HepG2 (cell line): ENCODE results near the gene VAPB. TPM values are rescaled to one million over a fixed set of nuclear protein-coding genes. Genes with fewer than 3 reads are reported as not detected.

Experiments used
- ATAC-seq: fragments of 200-7000 bp; cut with Tn5 transposase; 3 replicates; pipeline ENCODE4 v1.9.1; 2020; ENCODE audit warnings: mild to moderate bottlenecking, moderate library complexity
- BruUV-seq: library from RNA; stranded (reverse); fragments of 400-500 nt; replicated peaks from 2 replicates; lab custom pipeline; 2021; lab: Mats Ljungman, UMichigan
- CTCF ChIA-PET: fragments of 300-600 bp; formaldehyde crosslinking; extraction: SDS; loops from one replicate; lab custom pipeline; 2021; ENCODE audit warnings: low total read pairs, inconsistent platforms, low intra/inter-chr PET ratio; lab: Yijun Ruan, JAX
- POLR2A ChIA-PET: fragments of 350-600 bp; sonication (Branson Sonifier 250); formaldehyde crosslinking; loops from one replicate; lab custom pipeline; 2020; ENCODE audit warnings: antibody characterized with exemption, inconsistent platforms; lab: Yijun Ruan, JAX
- DNase-seq: peaks from one replicate; pipeline ENCODE4 v3.0.0-alpha.2; 2015; ENCODE audit warnings: low spot score
- FAIRE-seq: peaks from 3 replicates; lab custom pipeline; 2011; peaks lifted over from hg19 to GRCh38; lab: Jason Lieb, UNC
- H2AFZ ChIP-seq: one replicate; pipeline ENCODE4 v1.6.1; 2011; ENCODE audit warnings: low read length, inconsistent platforms
- H3K27ac ChIP-seq: fragments of 300-600 bp; 3 replicates; pipeline ENCODE4 v1.8.0; 2011; ENCODE audit warnings: mixed run types, mild to moderate bottlenecking, mixed read lengths, low read length, inconsistent platforms; ENCODE audit not compliant: insufficient read depth; ENCODE audit errors: extremely low read length
- H3K27me3 ChIP-seq, 2 experiments: fragments of 200-600 bp in 1 of 2; 2 replicates in 1 of 2; 3 replicates in 1 of 2; pipeline versions ENCODE4 v1.6.0 to v1.8.0; 2011; ENCODE audit warnings: low read length in 2 of 2, mild to moderate bottlenecking in 2 of 2, moderate library complexity in 2 of 2, inconsistent platforms in 1 of 2; ENCODE audit not compliant: insufficient read depth in 2 of 2, control insufficient read depth in 1 of 2
- H3K36me3 ChIP-seq, 2 experiments: fragments of 200-600 bp in 1 of 2; replicated peaks in 1 of 2; 2 replicates in 1 of 2; 3 replicates in 1 of 2; pipeline versions ENCODE4 v1.5.1 to v1.8.0; 2011; ENCODE audit warnings: low read length in 2 of 2, inconsistent platforms in 1 of 2; ENCODE audit not compliant: insufficient read depth in 2 of 2, control insufficient read depth in 1 of 2
- H3K4me1 ChIP-seq: 2 replicates; pipeline ENCODE4 v1.5.1; 2012; ENCODE audit warnings: low read length, inconsistent platforms; ENCODE audit not compliant: insufficient read depth
- H3K4me2 ChIP-seq: 2 replicates; pipeline ENCODE4 v1.6.0; 2011; ENCODE audit warnings: low read depth, low read length, inconsistent platforms
- H3K4me3 ChIP-seq, 3 experiments: fragments of 200-600 bp in 1 of 3; sonication (generic), shearing (Covaris generic) in 1 of 3; replicated peaks in 1 of 3; 2 replicates each; pipeline ENCODE4 v1.5.1; 2011 to 2016; ENCODE audit warnings: low read length in 3 of 3, inconsistent platforms in 2 of 3, low read depth in 2 of 3, mild to moderate bottlenecking in 2 of 3, control low read depth in 1 of 3, mixed read lengths in 1 of 3; ENCODE audit not compliant: insufficient read depth in 1 of 3
- H3K79me2 ChIP-seq: one replicate; pipeline ENCODE4 v1.6.1; 2011; ENCODE audit warnings: low read length, inconsistent platforms; ENCODE audit not compliant: insufficient read depth
- H3K9ac ChIP-seq: 2 replicates; pipeline ENCODE4 v1.6.0; 2011; ENCODE audit warnings: mild to moderate bottlenecking, low read depth, low read length, inconsistent platforms; ENCODE audit not compliant: insufficient read depth
- H3K9me3 ChIP-seq: 2 replicates; pipeline ENCODE4 v1.5.1; 2012; ENCODE audit warnings: mild to moderate bottlenecking, low read length
- H4K20me1 ChIP-seq: 2 replicates; pipeline ENCODE4 v1.6.0; 2011; ENCODE audit warnings: inconsistent platforms, mild to moderate bottlenecking, low read length, moderate library complexity; ENCODE audit not compliant: insufficient read depth
- PHF20 ChIP-seq: sonication (generic); formaldehyde crosslinking; IDR thresholded peaks from 2 replicates; pipeline ENCODE4 v1.5.0; 2020; ENCODE audit warnings: mild to moderate bottlenecking, missing genetic modification reagents
- ZBTB40 ChIP-seq, 2 experiments: fragments of 450-650 bp in 1 of 2; sonication (generic) in 1 of 2; formaldehyde crosslinking in 1 of 2; IDR thresholded peaks; 2 replicates each; pipeline versions ENCODE4 v1.6.1 to v1.8.0; 2016 to 2022; ENCODE audit warnings: antibody characterized with exemption in 1 of 2, mild to moderate bottlenecking in 1 of 2, missing genetic modification reagents in 1 of 2
- ZNF331 ChIP-seq: sonication (generic); formaldehyde crosslinking; IDR thresholded peaks from 2 replicates; pipeline ENCODE4 v1.4.0; 2020; ENCODE audit warnings: missing genetic modification reagents
- WGBS: methylation state at CpG from one replicate; pipeline ENCODE4 v1.1.6; 2017; ENCODE audit warnings: low lambda C conversion rate; 5-methylcytosine and 5-hydroxymethylcytosine counted together
- in situ Hi-C: cut with HindIII; loops from 2 replicates; pipeline ENCODE4 v1.10.0; 2017; ENCODE audit warnings: low pct_unique_long_range_greater_than_20kb; ENCODE audit not compliant: extremely low pct_ligation_motif_present
- intact Hi-C: fragments of 100-400 bp; cut with micrococcal nuclease; formaldehyde crosslinking; loops from one replicate; pipeline ENCODE4 v1.10.0; 2022; ENCODE audit not compliant: unreplicated experiment
- polyA plus RNA-seq, 8 experiments: library from polyadenylated mRNA; depleted of rRNA in 3 of 8; stranded (reverse) in 7 of 8; unstranded in 1 of 8; fragments of >200 nt; fragmentation: Illumina TruSeq in 4 of 8; extraction: Trizol in 4 of 8; gene quantifications; 2 replicates each; pipeline versions ENCODE4 v1.2.1 to v1.2.3, GENCODE V29; 2011 to 2016; ENCODE audit warnings: low read depth in 4 of 8, missing spikeins in 1 of 8, mixed read lengths in 1 of 8; ENCODE audit not compliant: insufficient read depth in 1 of 8
- total RNA-seq, 5 experiments: library from RNA; depleted of rRNA; stranded (reverse); fragments of >200 nt; fragmentation: Illumina TruSeq; extraction: Trizol; gene quantifications; 2 replicates each; pipeline ENCODE4 v1.2.3, GENCODE V29; 2016; ENCODE audit warnings: low read depth in 1 of 5

Gene VAPB
- total and polyA plus RNA-seq, 2 of the 13 experiments (the other 11 are each of a cell fraction or from before 2014, with no cell fraction given) = 18.6 to 48.5 TPM

- H3K27ac ChIP-seq = no peak overlapping the region
- intact Hi-C loops (no loop called here), in situ Hi-C loops (no loop called here)
- no peak overlapping the region for H3K9ac ChIP-seq
- H4K20me1 ChIP-seq = no peaks in the 10 kb centered on the region
- H3K4me2 ChIP-seq = no peak overlapping the region
- FAIRE-seq (no peak), ATAC-seq (no peak), DNase-seq (no peak)
- no TSS peak for BruUV-seq
- H3K4me1 ChIP-seq = no peaks in the 10 kb centered on the region
- no peak overlapping the region for H3K4me3 ChIP-seq
- no peaks in the 10 kb centered on the region for H3K79me2 ChIP-seq
- POLR2A ChIA-PET = no interaction called here
- CTCF ChIA-PET = no interaction called here
- H2AFZ ChIP-seq = no peak overlapping the region
- TF ChIP-seq ZBTB40 (IDR thresholded peaks at IDR 0.05) (no peak), ZBTB40 (CRISPR knock-in tag; IDR thresholded peaks at IDR 0.05) (no peak), PHF20 (no peak), ZNF331 (CRISPR knock-in tag) (peak; percentile 99)
- H3K9me3 ChIP-seq = peaks cover 15% of the 10 kb centered on the region
- WGBS = 51% methylated on average over 4 of the region's 4 CpGs
- H3K27me3 ChIP-seq = peaks cover 0 to 17% of the 10 kb centered on the region in 2 experiments; a peak in 3 of 5 replicates
- H3K36me3 ChIP-seq = no peaks in the 10 kb centered on the region
Measured at GRCh38 chr20:58382096-58382495, 6.9 kb upstream of the VAPB start.
